A673 (cell line): ENCODE results near the gene RNGTT. TPM values are rescaled to one million over a fixed set of nuclear protein-coding genes. Genes with fewer than 3 reads are reported as not detected.

Experiments
- BruUV-seq: library from RNA; stranded (reverse); fragments of 400-500 nt; replicated peaks from 2 replicates; lab custom pipeline; 2021; lab: Mats Ljungman, UMichigan
- CTCF ChIA-PET: fragments of 300-600 bp; sonication (Branson Sonifier 250); formaldehyde crosslinking; loops from one replicate; lab custom pipeline; 2022; ENCODE audit warnings: antibody characterized with exemption; lab: Charles Lee
- POLR2A ChIA-PET: fragments of 300-600 bp; sonication (Branson Sonifier 250); formaldehyde crosslinking; loops from one replicate; lab custom pipeline; 2022; ENCODE audit warnings: antibody characterized with exemption; ENCODE audit not compliant: low non-redundant PET; lab: Charles Lee
- DNase-seq: peaks from one replicate; pipeline ENCODE4 v3.0.0-alpha.2; 2015; ENCODE audit warnings: low spot score
- H3K27ac ChIP-seq: fragments of 200-600 bp; sonication (generic); 2 replicates; pipeline ENCODE4 v1.5.1; 2016; ENCODE audit warnings: mixed run types, low read depth, mild to moderate bottlenecking, mixed read lengths, antibody characterized with exemption, low read length; ENCODE audit not compliant: poor library complexity, severe bottlenecking
- H3K27me3 ChIP-seq: fragments of 200-600 bp; sonication (generic); replicated peaks from 2 replicates; pipeline ENCODE4 v1.6.1; 2017; ENCODE audit warnings: mixed run types, low read depth, mild to moderate bottlenecking, mixed read lengths, antibody characterized with exemption, low read length; ENCODE audit not compliant: insufficient read depth, poor library complexity
- H3K36me3 ChIP-seq: fragments of 200-600 bp; sonication (generic); 2 replicates; pipeline ENCODE4 v1.6.1; 2016; ENCODE audit warnings: mixed run types, mild to moderate bottlenecking, mixed read lengths, antibody characterized with exemption, low read length; ENCODE audit not compliant: insufficient read depth, poor library complexity, severe bottlenecking
- H3K4me1 ChIP-seq: fragments of 200-600 bp; sonication (generic); 2 replicates; pipeline ENCODE4 v1.6.1; 2017; ENCODE audit warnings: mixed run types, mild to moderate bottlenecking, mixed read lengths, antibody characterized with exemption, low read length; ENCODE audit not compliant: insufficient read depth, poor library complexity, severe bottlenecking
- H3K4me3 ChIP-seq: fragments of 200-600 bp; sonication (generic); 2 replicates; pipeline ENCODE4 v1.5.1; 2016; ENCODE audit warnings: low read depth, mixed run types, mild to moderate bottlenecking, mixed read lengths, low read length; ENCODE audit not compliant: poor library complexity, severe bottlenecking
- H3K9me3 ChIP-seq: fragments of 200-600 bp; sonication (generic); 2 replicates; pipeline ENCODE4 v1.6.1; 2016; ENCODE audit warnings: mixed run types, low read depth, mild to moderate bottlenecking, mixed read lengths, antibody characterized with exemption, low read length; ENCODE audit not compliant: poor library complexity, severe bottlenecking
- CTCF ChIP-seq: fragments of 300-800, 200-600 bp; sonication (generic); conservative IDR thresholded peaks from 2 replicates; pipeline ENCODE4 v1.5.1; 2017; ENCODE audit warnings: low read depth, mild to moderate bottlenecking, antibody characterized with exemption, low read length, moderate library complexity, mixed read lengths
- EZH2 ChIP-seq: fragments of 200-600 bp; sonication (generic); IDR thresholded peaks from 2 replicates; pipeline ENCODE4 v1.6.1; 2017; ENCODE audit warnings: borderline replicate concordance, low read depth, mild to moderate bottlenecking, mixed read lengths, antibody characterized with exemption, low read length; ENCODE audit not compliant: poor library complexity, severe bottlenecking
- intact Hi-C: fragments of 100-400 bp; cut with micrococcal nuclease; formaldehyde crosslinking; loops from one replicate; pipeline ENCODE4 v1.10.0; 2022; ENCODE audit not compliant: unreplicated experiment
- total RNA-seq: library from RNA; stranded (reverse); gene quantifications from 2 replicates; pipeline ENCODE4 v1.2.3, GENCODE V29; 2021

Gene RNGTT
- total RNA-seq, 1 experiment from 2014 or later = 31.8 TPM

- POLR2A ChIA-PET = no interaction called here
- BruUV-seq = no TSS peak
These were observed 82.0 kb downstream of the RNGTT start for GRCh38 chr6:88881451-88881850.

GRCh38 chr6:88880021-88880420 lies 83.4 kb downstream of the RNGTT start:
- Histone ChIP-seq H3K9me3 (no peaks in the 10 kb centered on the region), H3K4me3 (no peak overlapping the region), H3K27ac (no peak overlapping the region), H3K4me1 (no peaks in the 10 kb centered on the region), H3K27me3 (no peaks in the 10 kb centered on the region), H3K36me3 (peaks cover 3% of the 10 kb centered on the region)
- no peak for TF ChIP-seq CTCF
- no peak for TF ChIP-seq EZH2
- no peak for DNase-seq
- ChIA-PET CTCF (no interaction called here), POLR2A (no interaction called here)
- BruUV-seq = no TSS peak
- intact Hi-C loops = no loop called here

More at GRCh38 chr6:88881451-88881850, 82.0 kb downstream of the RNGTT start:
- CTCF ChIA-PET = no interaction called here
- no peak for TF ChIP-seq CTCF
- H3K27me3 ChIP-seq = no peaks in the 10 kb centered on the region
- no peaks in the 10 kb centered on the region for H3K4me1 ChIP-seq
- H3K27ac ChIP-seq = no peak overlapping the region
- H3K36me3 ChIP-seq = peaks cover 4% of the 10 kb centered on the region
- no peak overlapping the region for H3K4me3 ChIP-seq
- intact Hi-C loops = no loop called here
- no peak for DNase-seq
- no peaks in the 10 kb centered on the region for H3K9me3 ChIP-seq

- intact Hi-C loops = no loop called here
- no TSS peak for BruUV-seq
- Histone ChIP-seq H3K27me3 (no peaks in the 10 kb centered on the region), H3K4me1 (no peaks in the 10 kb centered on the region), H3K36me3 (no peaks in the 10 kb centered on the region), H3K9me3 (no peaks in the 10 kb centered on the region), H3K4me3 (no peak overlapping the region), H3K27ac (no peak overlapping the region)
- no peak for TF ChIP-seq CTCF
- TF ChIP-seq EZH2 = no peak
- POLR2A ChIA-PET = no interaction called here
- no peak for DNase-seq
- CTCF ChIA-PET = no interaction called here
These were observed 85.5 kb downstream of the RNGTT start for GRCh38 chr6:88877893-88878292.
